Measurements from ENCODE around the gene ABL2.

DNA sequence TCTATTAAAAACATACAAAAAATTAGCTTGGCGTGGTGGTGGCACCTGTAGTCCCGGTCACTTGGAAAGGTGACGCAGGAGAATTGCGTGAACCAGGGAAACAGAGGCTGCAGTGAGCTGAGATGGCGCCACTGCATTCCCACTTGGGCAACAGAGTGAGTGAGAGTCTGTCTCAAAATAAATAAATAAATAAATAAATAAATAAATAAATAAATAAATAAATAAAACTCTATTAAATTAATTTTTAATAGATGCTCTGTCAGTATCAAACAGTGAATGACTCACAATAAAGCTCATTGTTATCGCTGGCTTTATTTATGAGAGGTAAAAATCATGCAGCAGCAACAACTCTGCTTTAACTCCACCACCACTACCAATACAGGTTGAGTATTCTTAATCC, 72.8 kb downstream of the ABL2 start:
- TF ChIP-seq POLR2AphosphoS5 (IDR thresholded peaks at IDR 0.05; ENCODE audit: low read depth, low read length) (no peak), POLR2A (IDR thresholded peaks at IDR 0.05; ENCODE audit: low read depth, low read length) (no peak), TAF1 (IDR thresholded peaks at IDR 0.05; ENCODE audit: low read depth, low read length) (no peak), SPI1 (IDR thresholded peaks at IDR 0.05; ENCODE audit: low read depth, low read length) (no peak), PAX5 (IDR thresholded peaks at IDR 0.05; ENCODE audit: insufficient read depth, low read length, severe bottlenecking) (no peak)

Data from GM12891 (cell line).